Naive thymus-derived CD4-positive, alpha-beta T cell (primary cell): Measurements from ENCODE around the gene TLK2. TPM values are rescaled to one million over a fixed set of nuclear protein-coding genes. Genes with fewer than 3 reads are reported as not detected.

Experiments used
- ATAC-seq: fragments of 150-1000 bp; cut with Tn5 transposase; 2 replicates; pipeline ENCODE4 v1.10.0; 2021; ENCODE audit warnings: mild to moderate bottlenecking, moderate library complexity
- CTCF ChIA-PET: fragments of 350-600 bp; sonication (Branson Sonifier 250); formaldehyde crosslinking; loops from one replicate; lab custom pipeline; 2021; ENCODE audit warnings: antibody characterized with exemption; lab: Charles Lee
- POLR2A ChIA-PET: fragments of 350-600 bp; sonication (Branson Sonifier 250); formaldehyde crosslinking; loops from one replicate; lab custom pipeline; 2021; ENCODE audit warnings: antibody characterized with exemption, inconsistent platforms; lab: Charles Lee
- DNase-seq, 9 donors: peaks; one replicate each; pipeline versions ENCODE4 v3.0.0 to v3.0.0-alpha.2; 2020 to 2022; ENCODE audit warnings: mixed read lengths in 1 of 9
- H3K27ac ChIP-seq: one replicate; pipeline ENCODE4 v1.7.0; 2013; ENCODE audit warnings: mild to moderate bottlenecking, low read depth, low read length, moderate library complexity
- H3K27me3 ChIP-seq, 2 donors: one replicate each; pipeline ENCODE4 v1.7.0; 2013; ENCODE audit warnings: low read length in 2 of 2, mild to moderate bottlenecking in 2 of 2, moderate library complexity in 2 of 2; ENCODE audit not compliant: control insufficient read depth in 2 of 2, insufficient read depth in 2 of 2
- H3K36me3 ChIP-seq, 3 experiments: 1 replicate in 2 of 3; 2 replicates in 1 of 3; pipeline ENCODE4 v1.7.0; 2013; ENCODE audit warnings: low read length in 3 of 3, mild to moderate bottlenecking in 3 of 3, moderate library complexity in 1 of 3; ENCODE audit not compliant: insufficient read depth in 3 of 3, control insufficient read depth in 2 of 3
- H3K4me1 ChIP-seq, 2 donors: one replicate each; pipeline ENCODE4 v1.7.0; 2013; ENCODE audit warnings: low read length in 2 of 2, mild to moderate bottlenecking in 2 of 2, moderate library complexity in 1 of 2; ENCODE audit not compliant: control insufficient read depth in 2 of 2, insufficient read depth in 2 of 2
- H3K4me3 ChIP-seq: 2 replicates; pipeline ENCODE4 v1.7.0; 2013; ENCODE audit warnings: mild to moderate bottlenecking, low read length
- H3K9me3 ChIP-seq, 3 experiments: 1 replicate in 2 of 3; 2 replicates in 1 of 3; pipeline ENCODE4 v1.7.0; 2013; ENCODE audit warnings: low read length in 3 of 3; ENCODE audit not compliant: control insufficient read depth in 2 of 3
- H3K27ac Mint-ChIP-seq, 9 donors: one replicate each; pipeline ENCODE4 v1.8.0; 2020 to 2022; ENCODE audit warnings: mixed read lengths in 9 of 9, mild to moderate bottlenecking in 8 of 9, moderate library complexity in 5 of 9, inconsistent platforms in 2 of 9
- H3K27me3 Mint-ChIP-seq, 5 donors: one replicate each; pipeline ENCODE4 v1.8.0; 2021 to 2022; ENCODE audit warnings: mixed read lengths in 5 of 5, mild to moderate bottlenecking in 1 of 5
- H3K36me3 Mint-ChIP-seq, 5 donors: one replicate each; pipeline ENCODE4 v1.8.0; 2020 to 2022; ENCODE audit warnings: mixed read lengths in 5 of 5, mild to moderate bottlenecking in 3 of 5, inconsistent platforms in 1 of 5
- H3K4me1 Mint-ChIP-seq, 7 donors: one replicate each; pipeline ENCODE4 v1.8.0; 2020 to 2022; ENCODE audit warnings: mixed read lengths in 7 of 7, mild to moderate bottlenecking in 3 of 7, inconsistent platforms in 1 of 7
- H3K4me3 Mint-ChIP-seq, 10 donors: one replicate each; pipeline ENCODE4 v1.8.0; 2020 to 2022; ENCODE audit warnings: mild to moderate bottlenecking in 10 of 10, mixed read lengths in 10 of 10, moderate library complexity in 6 of 10, inconsistent platforms in 2 of 10
- H3K9me3 Mint-ChIP-seq, 11 donors: one replicate each; pipeline ENCODE4 v1.8.0; 2020 to 2022; ENCODE audit warnings: mixed read lengths in 11 of 11, mild to moderate bottlenecking in 4 of 11, inconsistent platforms in 1 of 11, moderate library complexity in 1 of 11
- intact Hi-C, 2 donors: fragments of 100-400 bp; cut with micrococcal nuclease; formaldehyde crosslinking; loops; one replicate each; pipeline ENCODE4 v1.15.1; 2023
- polyA plus RNA-seq, 2 donors: library from polyadenylated mRNA; unstranded; fragments of 300-500 nt; fragmentation: Illumina TruSeq; gene quantifications; one replicate each; pipeline ENCODE4 v1.2.3, GENCODE V29; 2021
- total RNA-seq, 6 experiments: library from RNA in 5 of 6; stranded (reverse) in 5 of 6; gene quantifications; 1 replicate in 5 of 6; 2 replicates in 1 of 6; pipeline ENCODE4 v1.2.3 and lab custom pipeline; 2021 to 2026

TLK2 gene
- total and polyA plus RNA-seq, 7 experiments from 2014 or later: 7.6 to 84.8 (median 64.5) TPM

GRCh38 chr17:62617894-62618472 lies 139.4 kb downstream of the TLK2 start:
- peaks cover 0 to 19% (median 5%) of the 10 kb centered on the region in 5 donors for H3K36me3 Mint-ChIP-seq
- ChIA-PET CTCF (no interaction called here), POLR2A (no interaction called here)
- H3K9me3 Mint-ChIP-seq: no peaks in the 10 kb centered on the region
- intact Hi-C loops: no loop called here
- H3K4me3 Mint-ChIP-seq: no peak overlapping the region
- no peak for DNase-seq
- Histone ChIP-seq H3K27ac (no peak overlapping the region), H3K36me3 (peaks cover 0 to 6% (median 2%) of the 10 kb centered on the region in 3 experiments), H3K4me3 (no peak overlapping the region), H3K9me3 (no peaks in the 10 kb centered on the region), H3K27me3 (no peaks in the 10 kb centered on the region), H3K4me1 (no peaks in the 10 kb centered on the region)
- peaks cover 0 to 8% (median 0%) of the 10 kb centered on the region in 7 donors for H3K4me1 Mint-ChIP-seq
- no peaks in the 10 kb centered on the region for H3K27me3 Mint-ChIP-seq
- H3K27ac Mint-ChIP-seq: peak overlapping the region in 2 of 9 donors; percentile 30 to 68
- ATAC-seq: no peak

- Histone ChIP-seq H3K9me3 (no peaks in the 10 kb centered on the region), H3K4me1 (no peaks in the 10 kb centered on the region), H3K27ac (no peak overlapping the region), H3K36me3 (peaks cover 0 to 6% (median 2%) of the 10 kb centered on the region in 3 experiments), H3K27me3 (no peaks in the 10 kb centered on the region), H3K4me3 (no peak overlapping the region)
- Mint-ChIP-seq H3K27me3 (no peaks in the 10 kb centered on the region), H3K4me1 (peaks cover 0 to 8% (median 0%) of the 10 kb centered on the region in 7 donors), H3K9me3 (no peaks in the 10 kb centered on the region), H3K27ac (peak overlapping the region in 6 of 9 donors; percentile 7 to 59 (median 26)), H3K4me3 (no peak overlapping the region), H3K36me3 (peaks cover 0 to 13% (median 8%) of the 10 kb centered on the region in 5 donors)
- ChIA-PET CTCF (interaction anchor here (0.6 kb wide), 1 partner anchor 779 kb away, joined by 3 read pairs; no protein-coding TSS in a partner anchor), POLR2A (no interaction called here)
- ATAC-seq (no peak), DNase-seq (no peak)
- intact Hi-C loops: no loop called here
Observed at GRCh38 chr17:62618647-62619416, 140.2 kb downstream of the TLK2 start.

- no peak overlapping the region for H3K27ac ChIP-seq
- H3K9me3 Mint-ChIP-seq: no peaks in the 10 kb centered on the region
- intact Hi-C loops: no loop called here
- no peaks in the 10 kb centered on the region for H3K9me3 ChIP-seq
- no peak overlapping the region for H3K4me3 ChIP-seq
- CTCF ChIA-PET: interaction anchor here (0.6 kb wide), 1 partner anchor 778 kb away, joined by 3 read pairs; no protein-coding TSS in a partner anchor
- H3K27me3 Mint-ChIP-seq: no peaks in the 10 kb centered on the region
- DNase-seq (no peak), ATAC-seq (no peak)
- peaks cover 0 to 8% (median 0%) of the 10 kb centered on the region in 7 donors for H3K4me1 Mint-ChIP-seq
- POLR2A ChIA-PET: no interaction called here
- no peak overlapping the region for H3K4me3 Mint-ChIP-seq
- H3K36me3 Mint-ChIP-seq: peaks cover 0 to 10% (median 5%) of the 10 kb centered on the region in 5 donors
- no peaks in the 10 kb centered on the region for H3K27me3 ChIP-seq
- peak overlapping the region in 3 of 9 donors; percentile 25 to 52 (median 36) for H3K27ac Mint-ChIP-seq
- no peaks in the 10 kb centered on the region for H3K36me3 ChIP-seq
- H3K4me1 ChIP-seq: no peaks in the 10 kb centered on the region
Observed at GRCh38 chr17:62619417-62620155, 141.0 kb downstream of the TLK2 start.

- no peak for ATAC-seq
- ChIA-PET CTCF (no interaction called here), POLR2A (no interaction called here)
- H3K4me3 Mint-ChIP-seq: no peak overlapping the region
- Histone ChIP-seq H3K9me3 (no peaks in the 10 kb centered on the region), H3K27me3 (no peaks in the 10 kb centered on the region), H3K4me3 (no peak overlapping the region), H3K4me1 (no peaks in the 10 kb centered on the region), H3K36me3 (no peaks in the 10 kb centered on the region), H3K27ac (no peak overlapping the region)
- no peaks in the 10 kb centered on the region for H3K9me3 Mint-ChIP-seq
- peaks cover 0 to 8% (median 0%) of the 10 kb centered on the region in 5 donors for H3K27me3 Mint-ChIP-seq
- no peak for DNase-seq
- H3K27ac Mint-ChIP-seq: peak overlapping the region in 1 of 9 donors; percentile 49
- intact Hi-C loops: no loop called here
- peaks cover 0 to 9% (median 4%) of the 10 kb centered on the region in 7 donors for H3K4me1 Mint-ChIP-seq
- H3K36me3 Mint-ChIP-seq: peaks cover 0 to 10% (median 0%) of the 10 kb centered on the region in 5 donors
Observed at GRCh38 chr17:62621223-62621622, 142.6 kb downstream of the TLK2 start.

GRCh38 chr17:62625184-62625869 lies 146.7 kb downstream of the TLK2 start:
- peak; percentile 43 for ATAC-seq
- CTCF ChIA-PET: interaction anchor here (0.6 kb wide), 1 partner anchor 80 kb away, joined by 3 read pairs; no protein-coding TSS in a partner anchor
- H3K36me3 Mint-ChIP-seq: peaks cover 0 to 11% (median 0%) of the 10 kb centered on the region in 5 donors

GRCh38 chr17:62625870-62626200 lies 147.2 kb downstream of the TLK2 start:
- no peaks in the 10 kb centered on the region for H3K36me3 ChIP-seq
- Mint-ChIP-seq H3K4me3 (peak overlapping the region in 8 of 10 donors; percentile 44 to 91 (median 66)), H3K4me1 (peaks cover 5 to 29% (median 11%) of the 10 kb centered on the region in 7 donors), H3K27me3 (peaks cover 4 to 42% (median 11%) of the 10 kb centered on the region in 5 donors), H3K36me3 (peaks cover 0 to 11% (median 0%) of the 10 kb centered on the region in 5 donors), H3K9me3 (no peaks in the 10 kb centered on the region), H3K27ac (peak overlapping the region in 1 of 9 donors; percentile 50)
- no peaks in the 10 kb centered on the region for H3K27me3 ChIP-seq
- no peak for ATAC-seq
- H3K9me3 ChIP-seq: no peaks in the 10 kb centered on the region
- peaks cover 0 to 6% of the 10 kb centered on the region in 2 donors for H3K4me1 ChIP-seq
- CTCF ChIA-PET: interaction anchor here (0.6 kb wide), 1 partner anchor 81 kb away, joined by 3 read pairs; no protein-coding TSS in a partner anchor
- intact Hi-C loops: no loop called here
- H3K27ac ChIP-seq: no peak overlapping the region
- POLR2A ChIA-PET: no interaction called here
- DNase-seq: no peak
- H3K4me3 ChIP-seq: no peak overlapping the region

More at GRCh38 chr17:62625184-62625869, 146.7 kb downstream of the TLK2 start:
- POLR2A ChIA-PET: no interaction called here
- peaks cover 0 to 6% of the 10 kb centered on the region in 2 donors for H3K4me1 ChIP-seq
- Mint-ChIP-seq H3K9me3 (no peaks in the 10 kb centered on the region), H3K4me3 (peak overlapping the region in 5 of 10 donors; percentile 29 to 91 (median 75)), H3K4me1 (peaks cover 5 to 29% (median 11%) of the 10 kb centered on the region in 7 donors), H3K27me3 (peaks cover 4 to 39% (median 11%) of the 10 kb centered on the region in 5 donors), H3K27ac (peak overlapping the region in 1 of 9 donors; percentile 50)
- no peak for DNase-seq
- intact Hi-C loops: no loop called here
- no peak overlapping the region for H3K4me3 ChIP-seq
- no peak overlapping the region for H3K27ac ChIP-seq
- no peaks in the 10 kb centered on the region for H3K27me3 ChIP-seq
- H3K9me3 ChIP-seq: no peaks in the 10 kb centered on the region
- H3K36me3 ChIP-seq: no peaks in the 10 kb centered on the region
